Omental fat pad (tissue), 4 donors: Measurements from ENCODE around the gene DRC7. TPM values are rescaled to one million over a fixed set of nuclear protein-coding genes. Genes with fewer than 3 reads are reported as not detected.

Experiments
- ATAC-seq: fragments of 150-250 bp; one replicate; pipeline ENCODE4 v1.9.1; 2016; ENCODE audit warnings: mild to moderate bottlenecking, moderate library complexity; ENCODE audit not compliant: low FRiP score
- DNase-seq: peaks from one replicate; pipeline ENCODE4 v3.0.0-alpha.2; 2019; ENCODE audit warnings: low spot score
- total RNA-seq, 4 donors: library from RNA; depleted of rRNA; stranded (reverse); fragments of >200 nt; gene quantifications; one replicate each; pipeline ENCODE4 v1.1.0, GENCODE V29; 2016
- TF ChIP-seq, protein P1 (sequence below), 3 donors: fragments of 450-650 bp; IDR thresholded peaks; one replicate each; pipeline ENCODE4 v1.5.1; 2016 to 2017; ENCODE audit warnings: antibody characterized with exemption in 3 of 3, mild to moderate bottlenecking in 3 of 3, moderate library complexity in 2 of 3

The DRC7 gene
- total RNA-seq, 4 donors from 2014 or later: 0.65 TPM; not detected in 3

DNA sequence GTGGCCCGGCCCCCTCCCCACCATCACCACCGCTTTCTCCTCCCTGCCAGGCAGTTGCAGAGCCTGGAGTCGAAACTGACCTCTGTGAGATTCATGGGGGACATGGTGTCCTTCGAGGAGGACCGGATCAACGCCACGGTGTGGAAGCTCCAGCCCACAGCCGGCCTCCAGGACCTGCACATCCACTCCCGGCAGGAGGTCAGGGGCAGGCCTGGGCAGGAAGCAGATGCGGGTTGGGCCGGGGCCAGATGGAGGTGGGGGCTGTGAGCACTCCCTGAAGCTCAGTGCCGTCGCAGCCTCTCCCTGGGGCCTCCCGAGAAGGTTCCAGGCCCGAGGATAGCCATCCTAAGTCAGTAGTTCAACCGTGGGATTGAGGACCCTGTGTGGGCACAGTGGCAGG lies 40.7 kb upstream of the DRC7 start:
- no peak for ATAC-seq
- DNase-seq: no peak
- TF ChIP-seq, protein P1, sequence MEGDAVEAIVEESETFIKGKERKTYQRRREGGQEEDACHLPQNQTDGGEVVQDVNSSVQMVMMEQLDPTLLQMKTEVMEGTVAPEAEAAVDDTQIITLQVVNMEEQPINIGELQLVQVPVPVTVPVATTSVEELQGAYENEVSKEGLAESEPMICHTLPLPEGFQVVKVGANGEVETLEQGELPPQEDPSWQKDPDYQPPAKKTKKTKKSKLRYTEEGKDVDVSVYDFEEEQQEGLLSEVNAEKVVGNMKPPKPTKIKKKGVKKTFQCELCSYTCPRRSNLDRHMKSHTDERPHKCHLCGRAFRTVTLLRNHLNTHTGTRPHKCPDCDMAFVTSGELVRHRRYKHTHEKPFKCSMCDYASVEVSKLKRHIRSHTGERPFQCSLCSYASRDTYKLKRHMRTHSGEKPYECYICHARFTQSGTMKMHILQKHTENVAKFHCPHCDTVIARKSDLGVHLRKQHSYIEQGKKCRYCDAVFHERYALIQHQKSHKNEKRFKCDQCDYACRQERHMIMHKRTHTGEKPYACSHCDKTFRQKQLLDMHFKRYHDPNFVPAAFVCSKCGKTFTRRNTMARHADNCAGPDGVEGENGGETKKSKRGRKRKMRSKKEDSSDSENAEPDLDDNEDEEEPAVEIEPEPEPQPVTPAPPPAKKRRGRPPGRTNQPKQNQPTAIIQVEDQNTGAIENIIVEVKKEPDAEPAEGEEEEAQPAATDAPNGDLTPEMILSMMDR (IDR thresholded peaks at IDR 0.05): no peak

GRCh38 chr16:57656342-57656955 lies 38.2 kb upstream of the DRC7 start:
- TF ChIP-seq, protein P1 (IDR thresholded peaks at IDR 0.05): no peak
- no peak for ATAC-seq
- DNase-seq: no peak

DNA sequence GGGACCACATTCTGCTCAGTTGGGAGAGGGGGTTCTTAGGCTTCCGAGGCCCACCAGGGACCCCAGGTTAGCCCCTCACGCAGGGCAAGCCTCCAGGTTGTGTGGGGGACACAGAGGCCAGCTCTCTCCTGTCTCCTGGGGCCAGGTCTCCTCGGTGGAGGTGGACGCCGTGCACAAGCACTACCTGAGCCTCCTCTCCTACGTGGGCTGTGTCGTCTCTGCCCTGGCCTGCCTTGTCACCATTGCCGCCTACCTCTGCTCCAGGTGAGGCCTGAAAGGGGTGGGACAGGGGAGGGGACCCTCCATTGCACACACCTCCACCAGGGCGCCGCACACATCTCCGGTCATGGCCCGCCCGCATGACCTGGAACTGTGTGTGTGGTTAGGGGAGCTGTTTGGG lies 37.4 kb upstream of the DRC7 start:
- TF ChIP-seq, protein P1 (IDR thresholded peaks at IDR 0.05): no peak
- ATAC-seq (no peak), DNase-seq (no peak)

DNA sequence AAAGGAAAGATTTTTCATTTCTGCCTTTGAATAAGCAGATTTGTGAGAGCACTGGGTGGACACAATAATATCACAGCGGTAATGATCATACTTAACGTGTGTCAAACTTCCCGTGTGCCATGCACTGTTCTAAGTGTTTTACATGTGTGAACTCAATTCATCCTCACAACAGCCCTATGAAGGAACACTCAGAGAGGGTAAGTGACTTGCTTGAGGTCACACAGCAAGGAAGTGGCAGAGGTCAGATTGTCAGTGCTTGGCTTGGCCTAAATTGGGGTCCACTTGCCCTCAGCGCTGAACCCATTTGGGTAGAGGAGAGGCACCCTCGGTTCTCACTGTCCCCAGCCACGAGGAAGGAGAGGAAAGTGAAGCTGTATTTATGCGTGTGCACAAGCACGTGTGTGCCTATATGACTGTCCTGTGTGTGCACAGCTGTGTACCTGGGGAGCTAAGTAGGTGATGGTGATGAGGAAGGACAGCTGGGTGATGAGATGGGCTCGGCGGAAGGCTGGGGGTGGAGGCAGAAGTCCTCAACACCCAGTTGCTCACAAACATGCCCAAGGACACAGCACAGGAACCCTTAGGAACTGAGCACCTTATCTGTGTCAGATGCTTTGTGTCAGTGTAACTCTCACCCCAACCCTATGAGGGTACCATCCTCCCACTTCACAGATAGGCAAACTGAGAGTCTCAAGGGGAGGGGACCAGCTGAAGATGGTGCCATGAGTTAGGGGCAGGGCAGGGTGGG lies 36.3 kb upstream of the DRC7 start:
- TF ChIP-seq, protein P1 (IDR thresholded peaks at IDR 0.05): no peak
- DNase-seq (no peak), ATAC-seq (no peak)

GRCh38 chr16:57658878-57659674 lies 35.5 kb upstream of the DRC7 start:
- DNase-seq (no peak), ATAC-seq (no peak)
- TF ChIP-seq, protein P1 (IDR thresholded peaks at IDR 0.05): no peak

- ATAC-seq: no peak
These were observed 33.7 kb upstream of the DRC7 start for GRCh38 chr16:57660715-57661463.

More at GRCh38 chr16:57660715-57661463, 33.7 kb upstream of the DRC7 start:
- TF ChIP-seq, protein P1 (IDR thresholded peaks at IDR 0.05): no peak
- DNase-seq: no peak
